Right atrium auricular region (tissue), 2 donors: ENCODE data around the gene JCAD. TPM values are rescaled to one million over a fixed set of nuclear protein-coding genes. Genes with fewer than 3 reads are reported as not detected.
A peak's percentile ranks its signal among the peaks of the same experiment; 100 is the strongest.

ENCODE experiments used
- DNase-seq: peaks from one replicate; pipeline ENCODE4 v3.0.0-alpha.2; 2019; ENCODE audit warnings: low spot score
- H3K27ac ChIP-seq, 2 donors: fragments of 200-600 bp; sonication (generic); 1 replicate in 1 of 2; 2 replicates in 1 of 2; pipeline ENCODE4 v1.5.1; 2016 to 2019
- H3K27me3 ChIP-seq, 2 donors: fragments of 200-600 bp; sonication (generic); one replicate each; pipeline versions ENCODE4 v1.5.1 to v1.6.0; 2017 to 2019
- H3K36me3 ChIP-seq: fragments of 200-600 bp; sonication (generic); one replicate; pipeline ENCODE4 v1.5.1; 2016
- H3K4me1 ChIP-seq, 2 donors: fragments of 200-600 bp; sonication (generic); one replicate each; pipeline versions ENCODE4 v1.5.1 to v1.6.0; 2017 to 2019
- H3K4me3 ChIP-seq, 2 donors: fragments of 200-600 bp; sonication (generic); 1 replicate in 1 of 2; 2 replicates in 1 of 2; pipeline ENCODE4 v1.5.1; 2017 to 2019; ENCODE audit warnings: mild to moderate bottlenecking in 1 of 2, moderate library complexity in 1 of 2
- H3K9me3 ChIP-seq, 2 donors: fragments of 200-600 bp; sonication (generic); one replicate each; pipeline ENCODE4 v1.5.1; 2019
- total RNA-seq, 2 donors: library from RNA; depleted of rRNA; stranded (reverse); fragments of >200 nt; gene quantifications; one replicate each; pipeline ENCODE4 v1.1.0, GENCODE V29; 2016
- TF ChIP-seq, protein P1 (sequence below), 2 donors: fragments of 200-600 bp; sonication (generic); IDR thresholded peaks; one replicate each; pipeline ENCODE4 v1.5.1; 2019; ENCODE audit warnings: antibody characterized with exemption in 2 of 2

JCAD gene
- total RNA-seq, 2 donors from 2014 or later, result 34.1 to 39.8 TPM

DNA sequence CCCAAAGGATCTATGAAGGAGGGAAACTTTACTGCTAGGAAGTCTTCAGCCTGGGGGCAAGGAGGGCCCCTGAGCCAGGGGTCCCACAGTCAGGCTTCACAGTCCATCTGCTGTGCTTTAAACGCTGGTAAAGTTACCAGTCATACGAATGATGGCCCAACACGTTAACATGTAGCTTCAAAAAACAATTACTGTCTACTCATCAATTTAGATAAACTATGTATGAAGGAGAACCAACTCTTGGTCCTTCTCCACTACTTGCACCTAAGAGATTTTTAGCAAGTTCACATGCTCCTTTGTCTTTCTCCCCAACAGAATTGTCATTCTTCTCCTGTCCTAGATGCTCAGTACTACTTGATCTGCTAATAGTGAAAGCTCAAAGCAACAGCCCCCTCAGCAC, 16.6 kb downstream of the JCAD start:
- peaks cover 0 to 42% of the 10 kb centered on the region in 2 donors for H3K4me1 ChIP-seq
- TF ChIP-seq, protein P1, sequence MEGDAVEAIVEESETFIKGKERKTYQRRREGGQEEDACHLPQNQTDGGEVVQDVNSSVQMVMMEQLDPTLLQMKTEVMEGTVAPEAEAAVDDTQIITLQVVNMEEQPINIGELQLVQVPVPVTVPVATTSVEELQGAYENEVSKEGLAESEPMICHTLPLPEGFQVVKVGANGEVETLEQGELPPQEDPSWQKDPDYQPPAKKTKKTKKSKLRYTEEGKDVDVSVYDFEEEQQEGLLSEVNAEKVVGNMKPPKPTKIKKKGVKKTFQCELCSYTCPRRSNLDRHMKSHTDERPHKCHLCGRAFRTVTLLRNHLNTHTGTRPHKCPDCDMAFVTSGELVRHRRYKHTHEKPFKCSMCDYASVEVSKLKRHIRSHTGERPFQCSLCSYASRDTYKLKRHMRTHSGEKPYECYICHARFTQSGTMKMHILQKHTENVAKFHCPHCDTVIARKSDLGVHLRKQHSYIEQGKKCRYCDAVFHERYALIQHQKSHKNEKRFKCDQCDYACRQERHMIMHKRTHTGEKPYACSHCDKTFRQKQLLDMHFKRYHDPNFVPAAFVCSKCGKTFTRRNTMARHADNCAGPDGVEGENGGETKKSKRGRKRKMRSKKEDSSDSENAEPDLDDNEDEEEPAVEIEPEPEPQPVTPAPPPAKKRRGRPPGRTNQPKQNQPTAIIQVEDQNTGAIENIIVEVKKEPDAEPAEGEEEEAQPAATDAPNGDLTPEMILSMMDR (IDR thresholded peaks at IDR 0.05), result no peak

DNA sequence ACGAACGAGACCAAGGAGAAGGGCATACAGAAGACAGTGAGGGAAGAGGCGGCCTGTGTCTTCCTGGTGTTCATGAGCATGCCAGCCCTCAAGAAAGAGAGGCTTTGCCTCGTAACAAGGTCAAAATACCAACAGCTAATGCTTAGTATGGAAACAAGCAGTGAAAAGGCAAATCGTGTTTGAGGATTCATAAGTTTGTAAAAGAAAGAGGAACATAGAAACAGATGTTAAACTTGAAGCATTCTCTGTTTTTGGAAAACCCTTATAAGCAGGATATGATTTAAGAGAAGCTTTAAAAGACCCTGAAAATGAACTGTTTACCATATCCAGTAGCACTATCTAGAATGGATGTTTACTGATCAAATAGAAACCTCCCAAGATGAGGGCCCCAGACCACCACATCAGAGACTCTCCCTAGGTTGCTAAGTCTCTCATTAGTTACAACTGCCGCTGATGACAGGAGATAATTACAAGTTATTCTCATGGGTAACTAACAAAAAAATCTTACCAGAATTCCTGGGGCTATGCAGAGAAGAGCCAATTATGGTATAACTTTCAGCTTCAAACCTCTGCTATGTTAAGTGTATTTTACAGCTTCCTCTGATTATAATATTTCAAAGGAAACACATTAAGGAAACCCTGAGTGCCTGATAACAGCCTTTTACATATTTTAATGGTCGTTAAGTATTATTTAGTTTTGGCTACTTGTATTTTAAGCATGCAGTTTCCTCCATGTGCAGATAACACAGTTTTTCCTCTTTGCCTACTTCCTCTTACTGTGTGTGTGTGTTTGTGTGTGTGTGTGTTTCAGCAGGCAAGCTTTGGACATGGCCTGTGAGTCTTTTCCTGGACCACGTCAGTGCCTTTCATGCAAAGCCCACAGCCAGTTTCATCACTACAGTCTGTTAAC, 17.9 kb downstream of the JCAD start:
- Histone ChIP-seq H3K27me3 (no peaks in the 10 kb centered on the region), H3K36me3 (peaks cover 36% of the 10 kb centered on the region), H3K9me3 (no peaks in the 10 kb centered on the region), H3K4me1 (peaks cover 0 to 51% of the 10 kb centered on the region in 2 donors), H3K4me3 (no peak overlapping the region), H3K27ac (peak overlapping the region; percentile 57 to 64)
- DNase-seq, result no peak
- TF ChIP-seq, protein P1 (IDR thresholded peaks at IDR 0.05), result no peak

More for the DNA sequence above, 16.6 kb downstream of the JCAD start:
- H3K27me3 ChIP-seq, result no peaks in the 10 kb centered on the region
- H3K27ac ChIP-seq, result peak overlapping the region; percentile 57 to 64
- peaks cover 44% of the 10 kb centered on the region for H3K36me3 ChIP-seq
- no peak for DNase-seq
- no peak overlapping the region for H3K4me3 ChIP-seq
- H3K9me3 ChIP-seq, result no peaks in the 10 kb centered on the region

DNA sequence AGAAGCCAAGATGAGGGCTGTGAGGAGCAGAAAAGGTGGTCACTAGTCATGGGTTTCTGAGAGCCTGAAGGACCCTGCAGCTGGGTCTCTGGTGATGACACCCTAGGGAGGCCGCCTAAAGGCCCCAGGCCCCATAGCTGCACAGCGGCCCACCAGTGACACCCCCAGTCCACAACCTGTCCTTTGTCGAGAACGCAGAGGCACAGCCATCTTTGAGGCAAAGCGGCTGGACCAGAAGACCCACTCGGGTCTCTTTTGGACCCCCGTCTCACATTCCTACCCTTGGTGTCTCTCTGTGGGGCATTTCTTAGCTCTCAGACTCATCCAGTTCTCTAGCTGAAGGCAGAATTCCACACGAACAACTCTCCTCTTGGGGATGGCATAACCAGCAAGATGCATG, 18.8 kb downstream of the JCAD start:
- Histone ChIP-seq H3K9me3 (no peaks in the 10 kb centered on the region), H3K27ac (peak overlapping the region in 1 of 2 donors; percentile 20), H3K4me1 (peaks cover 0 to 60% of the 10 kb centered on the region in 2 donors), H3K27me3 (no peaks in the 10 kb centered on the region), H3K36me3 (peaks cover 27% of the 10 kb centered on the region), H3K4me3 (no peak overlapping the region)
- peak; percentile 54 for DNase-seq
- TF ChIP-seq, protein P1 (IDR thresholded peaks at IDR 0.05), result no peak

DNA sequence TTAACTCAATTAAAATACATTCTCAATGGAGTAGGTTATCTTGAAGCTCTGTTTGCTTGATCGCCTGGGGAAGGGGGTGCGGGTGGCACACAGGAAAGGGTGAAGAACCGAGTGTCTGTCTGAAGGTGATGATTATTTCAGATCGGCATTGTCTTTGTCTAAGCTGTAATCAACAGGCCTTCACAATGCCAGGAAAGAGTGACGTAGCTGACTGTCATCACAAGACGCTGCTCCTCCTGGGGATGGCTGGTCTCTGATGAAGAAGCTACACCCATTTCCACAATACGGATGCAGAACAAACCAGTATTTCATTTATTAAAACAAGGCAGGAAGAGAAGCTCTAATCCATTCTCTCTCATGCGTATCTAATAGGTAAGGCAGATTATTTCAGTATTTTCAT, 19.4 kb downstream of the JCAD start:
- Histone ChIP-seq H3K4me1 (peaks cover 0 to 66% of the 10 kb centered on the region in 2 donors), H3K27me3 (no peaks in the 10 kb centered on the region), H3K27ac (peak overlapping the region in 1 of 2 donors; percentile 42)

DNA sequence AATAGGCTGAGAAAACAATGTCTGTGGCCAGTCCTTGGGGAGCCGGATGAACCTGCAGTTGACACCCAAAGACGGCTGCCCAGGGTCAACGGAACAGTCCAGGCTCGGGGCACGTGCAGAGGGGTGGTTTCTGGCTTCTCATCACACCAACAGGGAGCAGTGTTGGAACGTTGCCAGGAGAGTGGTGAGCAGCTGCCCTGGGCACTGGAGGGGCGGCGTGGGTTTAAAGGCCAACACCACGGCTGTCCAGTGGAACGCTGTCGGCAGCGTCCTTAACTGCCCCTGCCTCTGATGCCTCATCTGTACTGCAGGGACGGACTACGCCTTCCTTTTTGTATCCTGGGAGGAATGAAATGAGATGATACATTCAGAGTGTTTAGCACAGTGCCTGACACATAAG, 19.8 kb downstream of the JCAD start:
- Histone ChIP-seq H3K36me3 (peaks cover 24% of the 10 kb centered on the region), H3K9me3 (no peaks in the 10 kb centered on the region), H3K4me1 (peaks cover 0 to 70% of the 10 kb centered on the region in 2 donors), H3K27ac (peak overlapping the region in 1 of 2 donors; percentile 42), H3K4me3 (no peak overlapping the region), H3K27me3 (no peaks in the 10 kb centered on the region)
- TF ChIP-seq, protein P1 (IDR thresholded peaks at IDR 0.05), result no peak
- peak; percentile 56 for DNase-seq

More for the DNA sequence above, 19.4 kb downstream of the JCAD start:
- DNase-seq, result peak; percentile 59
- H3K9me3 ChIP-seq, result no peaks in the 10 kb centered on the region
- TF ChIP-seq, protein P1 (IDR thresholded peaks at IDR 0.05), result no peak
- H3K36me3 ChIP-seq, result peaks cover 24% of the 10 kb centered on the region
- H3K4me3 ChIP-seq, result no peak overlapping the region
